ENCODE data around the gene OR2M3. TPM values are rescaled to one million over a fixed set of nuclear protein-coding genes. Genes with fewer than 3 reads are reported as not detected.
"Not testable (repeated sequence)": the region's sequence is repeated elsewhere in the genome, so short reads cannot be mapped to it uniquely, and the experiment has no call there.

OR2M3 gene, protein sequence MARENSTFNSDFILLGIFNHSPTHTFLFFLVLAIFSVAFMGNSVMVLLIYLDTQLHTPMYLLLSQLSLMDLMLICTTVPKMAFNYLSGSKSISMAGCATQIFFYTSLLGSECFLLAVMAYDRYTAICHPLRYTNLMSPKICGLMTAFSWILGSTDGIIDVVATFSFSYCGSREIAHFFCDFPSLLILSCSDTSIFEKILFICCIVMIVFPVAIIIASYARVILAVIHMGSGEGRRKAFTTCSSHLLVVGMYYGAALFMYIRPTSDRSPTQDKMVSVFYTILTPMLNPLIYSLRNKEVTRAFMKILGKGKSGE
- polyA plus RNA-seq (ENCODE audit: insufficient read length): 0.03 TPM

DNA sequence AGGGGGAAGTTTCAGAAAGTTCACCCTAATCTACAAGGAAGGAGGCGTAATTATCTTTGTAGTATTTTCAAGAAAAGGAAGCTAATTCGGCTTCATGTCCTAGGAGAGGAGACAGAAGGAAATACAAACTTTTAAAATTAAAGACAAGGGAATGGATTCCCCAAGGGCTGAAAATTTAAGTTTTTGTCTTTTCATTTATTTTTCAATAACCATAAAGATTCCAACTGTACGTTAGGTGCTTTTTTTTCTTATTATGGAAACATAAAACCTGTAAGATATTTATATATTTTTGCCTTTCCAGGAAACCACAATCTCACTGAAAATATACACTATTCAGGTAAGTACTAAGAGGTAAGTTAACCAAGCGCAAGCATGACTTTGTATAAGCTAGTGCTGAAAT is at the start of gene OR2M3:
Gene OR2M3, plus strand, starts transcription at position 301 of the 400 bp plus-strand sequence. CDS start 5,803 bp downstream, outside the sequence.
- DNase-seq: no peak

DNA sequence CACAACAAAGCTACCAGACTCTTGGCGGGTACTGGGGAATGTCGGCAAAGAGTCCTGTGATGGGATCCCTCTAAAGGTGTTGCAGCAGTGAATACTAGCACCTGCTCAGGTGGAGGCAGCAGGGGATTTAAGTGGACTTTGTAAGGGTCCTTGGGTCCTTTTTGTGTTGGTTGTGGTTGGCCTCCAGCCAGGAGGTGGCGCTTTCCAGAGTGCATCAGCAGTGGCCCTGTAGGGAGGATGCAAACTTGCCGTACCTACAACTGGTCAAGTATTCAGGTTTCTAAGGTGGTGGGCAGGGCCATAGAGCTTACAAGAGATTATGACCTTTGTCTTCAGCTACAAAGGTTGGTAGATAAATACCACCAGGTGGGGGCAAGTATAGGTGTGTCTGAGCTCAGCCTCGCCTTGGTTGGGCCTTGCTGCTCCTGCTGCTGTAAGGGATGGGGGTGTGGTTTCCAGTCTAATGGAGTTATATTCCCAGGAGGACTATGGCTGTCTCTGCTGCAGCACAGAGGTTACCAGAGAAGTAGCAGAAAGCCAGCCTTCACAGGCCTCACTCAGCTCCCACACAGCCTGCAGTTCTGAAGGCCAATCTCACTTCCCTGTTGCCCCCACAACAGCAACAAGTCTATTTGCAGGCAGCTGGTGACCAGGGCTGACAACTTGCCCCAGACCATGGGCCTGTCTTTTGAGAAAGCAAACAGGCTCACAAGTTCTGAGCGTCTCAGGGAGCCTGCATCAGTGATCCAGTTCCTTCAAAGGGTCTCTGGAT is 44.8 kb upstream of the OR2M3 start:
- no peak for DNase-seq

DNA sequence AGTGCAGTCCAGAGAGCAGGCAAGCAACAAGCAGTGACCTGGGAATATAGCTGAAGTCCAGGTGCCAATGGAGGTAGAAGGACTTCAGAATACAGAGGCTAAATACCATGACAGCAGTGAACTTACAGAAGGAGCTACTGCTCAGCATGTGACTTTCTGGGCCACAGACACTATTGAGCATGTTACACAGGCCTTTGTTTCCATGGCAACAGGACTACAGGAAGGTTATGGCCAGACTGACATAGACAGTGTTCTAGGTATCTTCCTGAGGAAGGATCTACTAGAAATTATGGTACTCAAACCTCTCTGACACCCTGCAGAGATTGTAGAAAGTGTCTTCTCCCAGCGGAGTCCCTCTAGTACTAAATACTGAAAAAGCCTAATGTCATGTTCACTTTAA is 41.1 kb upstream of the OR2M3 start:
- no peak for DNase-seq

DNA sequence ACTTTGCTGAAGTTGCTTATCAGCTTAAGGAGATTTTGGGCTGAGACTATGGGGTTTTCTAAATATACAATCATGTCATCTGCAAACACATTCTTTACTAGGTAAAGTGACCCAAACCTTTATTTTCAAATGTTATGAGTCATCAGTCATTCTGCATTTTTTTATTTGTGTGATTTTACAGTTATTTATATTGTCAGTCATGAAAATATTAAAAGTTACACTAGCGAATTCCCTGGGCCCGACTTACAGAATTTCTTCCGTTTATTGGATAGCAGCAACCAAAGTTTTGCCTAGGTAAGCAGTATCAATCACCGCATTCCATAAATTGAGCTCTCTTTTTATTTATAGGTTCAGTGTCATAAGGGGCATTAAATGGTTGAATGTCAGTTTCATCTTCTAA is 38.3 kb upstream of the OR2M3 start:
- DNase-seq: no peak

DNA sequence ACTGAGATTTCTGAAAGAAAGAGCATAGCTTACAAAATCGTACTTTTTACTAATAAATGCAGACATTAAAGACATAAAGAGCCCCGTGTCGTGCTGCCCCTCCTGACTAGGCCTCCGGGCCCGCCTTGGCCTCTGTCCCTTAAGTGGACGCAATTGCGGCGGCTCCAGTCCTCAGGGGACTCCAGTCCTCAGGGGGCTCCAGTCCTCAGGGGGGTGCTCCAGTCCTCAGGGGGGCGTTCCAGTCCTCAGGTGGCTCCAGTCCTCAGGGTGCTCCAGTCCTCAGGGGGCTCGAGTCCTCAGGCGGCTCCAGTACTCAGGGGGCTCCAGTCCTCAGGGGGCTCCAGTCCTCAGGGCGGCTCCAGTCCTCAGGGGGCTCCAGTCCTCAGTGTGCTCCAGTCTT is 33.0 kb upstream of the OR2M3 start:
- no peak for DNase-seq

DNA sequence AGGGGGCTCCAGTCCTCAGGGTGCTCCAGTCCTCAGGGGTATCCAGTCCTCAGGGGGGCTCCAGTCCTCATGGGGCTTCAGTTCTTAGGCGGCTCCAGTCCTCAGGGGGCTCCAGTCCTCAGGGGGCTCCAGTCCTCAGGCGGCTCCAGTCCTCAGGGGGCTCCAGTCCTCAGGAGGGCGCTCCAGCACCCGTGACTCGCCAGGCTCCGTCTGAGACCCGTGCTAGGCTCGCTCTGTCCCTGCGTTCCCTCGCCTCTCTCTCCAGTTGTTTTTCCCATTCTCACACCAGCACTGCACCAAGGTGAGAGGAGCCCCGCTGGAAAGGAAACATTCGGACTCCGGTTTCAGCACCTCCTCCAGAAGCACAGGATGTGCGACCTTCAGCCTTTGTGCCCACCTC is 31.9 kb upstream of the OR2M3 start:
- DNase-seq: no peak

DNA sequence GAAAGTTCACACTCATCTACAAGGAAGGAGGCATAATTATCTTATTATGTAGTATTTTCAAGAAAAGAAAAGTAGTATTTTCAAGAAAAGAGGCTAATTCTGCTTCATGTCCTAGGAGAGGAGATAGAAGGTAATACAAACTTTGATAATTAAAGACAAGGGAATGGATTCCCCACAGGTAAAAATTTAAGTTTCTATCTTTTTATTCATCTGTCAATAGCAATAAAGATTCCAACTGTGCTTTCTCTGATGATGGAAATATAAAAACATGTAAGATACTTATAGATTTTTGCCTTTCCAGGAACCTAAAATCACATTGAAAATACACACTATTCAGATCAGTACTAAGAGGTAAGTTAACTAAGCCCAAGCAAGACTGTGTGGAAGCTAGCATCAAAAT is 22.5 kb upstream of the OR2M3 start, which contains the start of gene OR2M2:
Gene OR2M2, plus strand, starts transcription at position 301 of the 400 bp plus-strand sequence. CDS start 5,165 bp downstream, outside the sequence.
- DNase-seq: no peak

DNA sequence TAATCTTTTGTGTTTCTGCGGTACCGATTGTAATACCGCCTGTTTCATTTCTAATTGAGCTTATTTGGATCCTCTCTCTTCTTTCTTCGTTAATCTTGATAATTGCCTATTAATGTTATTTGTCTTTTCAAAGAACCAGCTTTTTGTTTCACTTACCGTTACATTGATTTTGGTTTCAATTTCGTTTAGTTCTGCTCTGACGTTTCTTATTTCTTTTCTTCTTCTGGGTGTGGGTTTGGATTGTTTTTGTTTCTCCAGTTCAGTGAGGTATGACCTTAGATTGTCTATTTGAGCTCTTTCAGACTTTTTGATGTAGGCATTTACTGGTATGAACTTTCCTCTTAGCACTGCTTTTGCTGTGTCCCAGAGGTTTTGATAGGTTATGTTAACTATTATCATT is 13.1 kb upstream of the OR2M3 start:
- no peak for DNase-seq

DNA sequence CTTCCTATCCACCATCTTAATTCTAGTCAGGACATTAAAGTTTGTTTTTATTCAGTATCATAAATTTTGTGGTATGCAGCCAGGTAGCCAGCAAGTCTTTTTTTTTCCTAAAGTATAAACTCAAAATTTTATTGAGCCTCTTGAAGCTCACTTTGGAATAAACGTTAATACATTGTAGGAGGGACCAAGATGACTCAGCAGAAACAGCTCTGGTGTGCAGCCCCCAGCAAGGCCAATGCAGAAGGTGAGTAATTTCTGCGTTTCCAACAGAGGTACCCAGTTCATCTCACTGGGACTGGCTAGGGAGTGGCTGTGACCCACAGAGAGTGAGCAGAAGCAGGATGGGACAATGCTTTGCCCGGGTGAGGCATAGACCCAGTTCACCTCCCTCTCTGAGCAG is 9.7 kb upstream of the OR2M3 start:
- no peak for DNase-seq

DNA sequence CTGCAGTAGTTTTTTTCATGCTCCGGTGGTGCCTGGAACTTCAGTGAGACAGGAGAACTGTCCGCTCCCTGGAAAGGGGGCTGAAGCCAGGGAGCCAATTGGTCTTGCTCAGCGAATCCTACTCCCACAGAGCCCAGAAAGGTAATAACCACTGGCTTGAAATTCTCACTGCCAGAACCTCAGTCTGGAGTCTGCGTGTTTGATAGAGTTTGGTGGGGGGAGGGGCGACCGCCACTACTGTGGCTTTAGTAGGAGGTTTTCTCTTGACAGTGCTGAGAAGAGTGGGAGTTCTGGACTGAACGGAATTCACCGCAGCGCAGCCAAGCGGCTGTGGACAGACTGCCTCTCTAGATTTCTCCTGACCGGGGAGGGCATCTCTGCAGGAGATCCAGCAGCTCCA is 8.0 kb upstream of the OR2M3 start:
- DNase-seq: no peak

DNA sequence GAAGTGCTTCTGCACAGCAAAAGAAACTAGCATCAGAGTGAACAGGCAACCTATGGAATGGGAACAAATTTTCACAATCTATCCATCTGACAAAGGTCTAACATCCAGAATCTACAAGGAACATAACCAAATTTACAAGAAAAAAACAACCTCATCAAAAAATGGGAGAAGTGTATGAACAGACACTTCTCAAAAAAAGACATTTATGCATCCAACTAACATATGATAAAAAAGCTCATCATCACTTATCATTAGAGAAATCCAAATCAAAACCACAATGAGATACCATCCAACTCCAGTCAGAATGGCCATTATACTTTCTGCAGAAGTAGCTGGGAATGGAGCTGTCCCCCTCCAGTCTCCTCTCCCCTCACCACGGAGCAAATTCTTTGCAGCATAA is 2.9 kb upstream of the OR2M3 start:
- no peak for DNase-seq

DNA sequence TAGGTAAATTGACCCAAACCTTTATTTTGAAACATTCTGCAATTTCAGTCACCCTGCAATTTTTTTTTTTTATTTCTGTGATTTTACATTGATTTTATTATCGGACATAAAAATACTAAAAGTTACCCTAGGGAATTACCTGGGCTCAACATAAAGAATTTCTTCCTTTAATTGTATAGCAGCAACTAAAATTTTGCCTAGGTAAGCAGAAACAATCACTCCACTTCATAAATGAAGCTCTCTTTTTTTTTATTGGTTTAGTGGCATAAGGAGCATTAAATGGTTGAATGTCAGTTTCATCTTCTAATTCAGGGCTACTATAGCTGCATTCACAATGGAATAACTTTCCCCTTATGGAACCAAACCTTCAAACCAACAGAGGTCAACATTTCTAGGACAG is 18.8 kb downstream of the OR2M3 start:
- no peak for DNase-seq

DNA sequence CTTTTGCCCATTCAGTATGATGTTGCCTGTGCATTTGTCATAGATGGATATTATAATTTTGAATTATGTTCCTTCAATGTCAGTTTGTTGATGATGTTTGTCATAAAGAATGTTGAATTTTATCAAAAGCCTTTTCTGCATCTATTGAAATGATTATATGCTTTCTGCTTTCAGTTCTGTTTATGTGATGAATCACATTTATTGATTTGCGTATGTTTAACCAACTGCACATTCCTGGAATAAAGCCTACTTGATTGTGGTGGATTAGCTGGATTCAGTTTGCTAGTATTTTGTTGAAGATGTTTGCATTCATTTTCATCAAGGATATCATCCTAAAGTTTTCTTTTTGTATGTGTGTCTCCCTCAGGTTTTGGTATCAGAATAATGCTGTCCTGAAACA is 28.5 kb downstream of the OR2M3 start:
- DNase-seq: no peak

DNA sequence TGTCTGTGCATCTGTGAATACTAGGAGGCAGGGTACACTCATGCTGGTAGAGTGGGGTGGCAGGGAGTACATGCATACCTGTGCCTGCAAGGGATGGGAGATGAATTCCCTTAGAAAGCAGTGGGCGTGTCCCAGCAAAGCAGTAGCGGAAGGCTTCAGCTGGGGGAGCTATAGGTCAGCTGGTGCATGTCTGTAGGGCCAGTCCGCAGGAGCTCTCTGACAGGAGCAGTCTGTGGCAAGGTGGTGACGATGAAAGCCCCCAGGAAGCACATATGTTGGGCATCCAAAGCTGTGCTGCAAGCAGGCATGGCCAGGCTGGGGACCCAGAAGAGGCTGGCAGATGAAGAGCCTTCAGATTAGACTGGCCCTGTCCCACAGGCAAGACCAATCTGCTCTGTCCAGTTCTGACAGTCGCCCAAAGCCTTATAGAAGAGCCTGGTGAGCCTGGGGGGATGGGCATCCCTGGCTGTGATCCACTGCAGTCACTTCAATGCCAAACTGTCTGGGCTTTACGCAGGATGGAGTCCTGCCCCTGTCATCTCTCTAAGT is 32.4 kb downstream of the OR2M3 start:
- no peak for DNase-seq

DNA sequence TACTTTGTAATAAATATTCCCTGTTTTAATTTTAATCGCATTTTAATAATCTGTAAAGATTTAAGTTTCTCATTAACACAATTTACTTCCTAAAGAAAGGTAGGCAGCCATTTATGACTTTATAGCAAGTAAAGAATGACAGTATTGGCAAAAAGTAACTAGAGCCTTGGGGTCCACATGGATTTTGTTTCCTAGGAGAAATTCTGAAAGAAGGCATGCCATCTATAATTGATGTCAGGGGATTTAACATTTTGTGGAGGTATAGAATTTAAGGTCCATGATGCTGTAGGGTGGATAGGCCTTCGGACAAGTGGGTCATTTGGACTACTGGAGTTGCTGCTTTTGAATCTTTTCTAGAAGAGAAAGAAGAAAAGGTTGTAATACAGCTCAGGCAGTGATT is 34.1 kb downstream of the OR2M3 start, which contains the start of gene OR2M4:
Gene OR2M4, plus strand, starts transcription at position 301 of the 400 bp plus-strand sequence. CDS start 7,512 bp downstream, outside the sequence.
- no peak for DNase-seq

DNA sequence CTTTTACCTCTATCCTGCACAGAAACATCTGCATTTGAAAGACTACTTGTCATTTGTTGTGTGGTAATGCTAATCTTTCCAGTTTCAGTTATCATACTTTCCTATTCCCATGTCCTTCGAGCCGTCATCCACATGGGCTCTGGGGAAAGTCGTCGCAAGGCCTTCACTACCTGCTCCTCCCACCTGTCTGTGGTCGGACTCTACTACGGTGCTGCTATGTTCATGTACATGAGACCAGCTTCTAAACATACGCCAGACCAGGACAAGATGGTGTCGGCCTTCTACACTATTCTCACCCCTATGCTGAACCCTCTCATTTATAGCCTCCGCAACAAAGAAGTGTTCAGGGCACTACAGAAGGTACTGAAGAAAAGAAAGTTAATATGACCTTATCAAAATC is 42.4 kb downstream of the OR2M3 start:
- no peak for DNase-seq

DNA sequence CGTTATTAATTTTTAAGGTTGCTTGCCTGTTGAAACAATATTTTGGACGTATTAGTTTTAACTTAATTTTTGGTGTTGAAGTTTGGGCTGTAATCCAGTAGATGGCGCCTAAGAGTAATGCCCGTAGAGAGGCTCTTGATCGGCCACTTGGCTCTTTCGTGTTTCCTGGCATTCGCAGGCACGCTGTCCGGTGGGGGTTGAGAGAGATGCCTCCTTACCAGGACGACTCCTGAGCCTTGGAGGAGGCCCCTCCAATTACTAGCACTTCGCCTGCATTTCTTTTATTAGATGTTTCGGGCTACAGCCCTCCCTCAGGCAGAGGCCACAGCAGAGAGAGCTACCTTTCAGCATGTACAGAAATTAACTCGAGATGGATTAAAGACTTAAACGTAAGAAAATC is 46.1 kb downstream of the OR2M3 start:
- no peak for DNase-seq

DNA sequence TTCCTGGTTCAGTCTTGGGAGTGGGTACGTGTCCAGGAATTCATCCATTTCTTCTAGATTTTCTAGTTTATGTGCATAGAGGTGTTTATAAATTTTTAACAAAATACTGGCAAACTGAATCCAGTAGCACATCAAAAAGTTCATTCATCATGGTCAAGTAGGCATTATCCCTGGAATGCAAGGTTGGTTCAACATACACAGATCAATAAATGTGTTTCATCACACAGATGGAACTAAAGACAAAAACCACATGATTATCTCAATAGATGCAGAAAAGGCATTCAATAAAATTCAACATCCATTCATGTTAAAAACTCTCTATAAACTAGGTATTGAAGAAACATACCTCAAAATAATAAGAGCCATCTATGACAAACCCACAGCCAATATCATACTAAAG is 62.2 kb downstream of the OR2M3 start:
- DNase-seq: not testable (repeated sequence)

Other genes with a start within 250 kb of the OR2M3 start
- gene OR2L8, start 248.4 kb upstream of the OR2M3 start, polyA plus RNA-seq (ENCODE audit: insufficient read length): not detected
- not detected for gene OR2AK2, start 232.0 kb upstream of the OR2M3 start, polyA plus RNA-seq (ENCODE audit: insufficient read length)
- gene OR2L5, start 183.6 kb upstream of the OR2M3 start, polyA plus RNA-seq (ENCODE audit: insufficient read length): not detected
- gene OR2L2, start 167.2 kb upstream of the OR2M3 start, polyA plus RNA-seq (ENCODE audit: insufficient read length): not detected
- gene OR2L3, start 150.4 kb upstream of the OR2M3 start, polyA plus RNA-seq (ENCODE audit: insufficient read length): not detected
- gene OR2L13, start 102.1 kb upstream of the OR2M3 start, polyA plus RNA-seq (ENCODE audit: insufficient read length): not detected
- gene OR2M5, start 52.1 kb upstream of the OR2M3 start, polyA plus RNA-seq (ENCODE audit: insufficient read length): not detected
- not detected for gene OR2M2, start 22.4 kb upstream of the OR2M3 start, polyA plus RNA-seq (ENCODE audit: insufficient read length)
- not detected for gene OR2M4, start 34.2 kb downstream of the OR2M3 start, polyA plus RNA-seq (ENCODE audit: insufficient read length)
- not detected for gene OR2T33, start 80.7 kb downstream of the OR2M3 start, polyA plus RNA-seq (ENCODE audit: insufficient read length)
- not detected for gene OR2T12, start 106.2 kb downstream of the OR2M3 start, polyA plus RNA-seq (ENCODE audit: insufficient read length)
- not detected for gene OR2M7, start 127.3 kb downstream of the OR2M3 start, polyA plus RNA-seq (ENCODE audit: insufficient read length)
- not detected for gene OR14C36, start 151.5 kb downstream of the OR2M3 start, polyA plus RNA-seq (ENCODE audit: insufficient read length)
- gene OR2T4, start 164.4 kb downstream of the OR2M3 start, polyA plus RNA-seq (ENCODE audit: insufficient read length): not detected
- gene OR2T6, start 178.5 kb downstream of the OR2M3 start, polyA plus RNA-seq (ENCODE audit: insufficient read length): not detected
- gene OR2T1, start 205.8 kb downstream of the OR2M3 start, polyA plus RNA-seq (ENCODE audit: insufficient read length): not detected
- gene OR2T2, start 248.4 kb downstream of the OR2M3 start, polyA plus RNA-seq (ENCODE audit: insufficient read length): not detected